ENCODE results near the gene UNK. TPM values are rescaled to one million over a fixed set of nuclear protein-coding genes. Genes with fewer than 3 reads are reported as not detected.

The UNK gene
- total RNA-seq, 1 donor from 2014 or later: 61.2 TPM

- no peak for TF ChIP-seq CTCF (IDR thresholded peaks at IDR 0.05)
- Mint-ChIP-seq H3K27me3 (no peaks in the 10 kb centered on the region), H3K36me3 (ENCODE audit: low read depth) (peaks cover 66% of the 10 kb centered on the region), H3K27ac (no peak overlapping the region), H3K4me3 (no peak overlapping the region), H3K4me1 (peaks cover 10% of the 10 kb centered on the region), H3K9me3 (no peaks in the 10 kb centered on the region)
- POLR2A ChIA-PET: interaction anchor here (1.5 kb wide), 1 partner anchor 56 kb away, joined by 4 read pairs; no protein-coding TSS in a partner anchor
- intact Hi-C loops (cut with micrococcal nuclease): no loop called here
- ATAC-seq (ENCODE audit: low read depth) (no peak), DNase-seq (no peak)
- CTCF ChIA-PET: interaction anchor here (1.2 kb wide), 2 partner anchors 9 to 13 kb away, joined by 3 read pairs; no protein-coding TSS in a partner anchor
These were observed 51.0 kb downstream of the UNK start for GRCh38 chr17:75835654-75835987.

- DNase-seq (no peak), ATAC-seq (ENCODE audit: low read depth) (no peak)
- no peaks in the 10 kb centered on the region for H3K27me3 Mint-ChIP-seq
- no peaks in the 10 kb centered on the region for H3K9me3 Mint-ChIP-seq
- intact Hi-C loops (cut with micrococcal nuclease): no loop called here
- H3K4me3 Mint-ChIP-seq: no peak overlapping the region
- POLR2A ChIA-PET: interaction anchor here (0.6 kb wide), 1 partner anchor 16 kb away, joined by 4 read pairs; no protein-coding TSS in a partner anchor
- H3K36me3 Mint-ChIP-seq (ENCODE audit: low read depth): peaks cover 66% of the 10 kb centered on the region
- H3K4me1 Mint-ChIP-seq: peaks cover 10% of the 10 kb centered on the region
- CTCF ChIA-PET: no interaction called here
- TF ChIP-seq CTCF (IDR thresholded peaks at IDR 0.05): no peak
- H3K27ac Mint-ChIP-seq: no peak overlapping the region
These were observed 52.0 kb downstream of the UNK start for GRCh38 chr17:75836605-75837004.

- DNase-seq: no peak
- intact Hi-C loops (cut with micrococcal nuclease): no loop called here
- ATAC-seq (ENCODE audit: low read depth): no peak
- H3K4me1 Mint-ChIP-seq: peaks cover 7% of the 10 kb centered on the region
- H3K27ac Mint-ChIP-seq: no peak overlapping the region
- no peaks in the 10 kb centered on the region for H3K27me3 Mint-ChIP-seq
- ChIA-PET CTCF (no interaction called here), POLR2A (interaction anchor here (0.7 to 1.3 kb wide), 4 partner anchors 15 to 61 kb away, joined by 3 to 5 read pairs (median 3); no protein-coding TSS in a partner anchor)
- H3K4me3 Mint-ChIP-seq: no peak overlapping the region
- H3K36me3 Mint-ChIP-seq (ENCODE audit: low read depth): peaks cover 64% of the 10 kb centered on the region
- no peaks in the 10 kb centered on the region for H3K9me3 Mint-ChIP-seq
- TF ChIP-seq CTCF (IDR thresholded peaks at IDR 0.05): no peak
These were observed 53.3 kb downstream of the UNK start for GRCh38 chr17:75837899-75838298.

GRCh38 chr17:75838410-75838809 is 53.8 kb downstream of the UNK start:
- H3K27ac Mint-ChIP-seq: no peak overlapping the region
- no peak for DNase-seq
- H3K27me3 Mint-ChIP-seq: no peaks in the 10 kb centered on the region
- peaks cover 7% of the 10 kb centered on the region for H3K4me1 Mint-ChIP-seq
- TF ChIP-seq CTCF (IDR thresholded peaks at IDR 0.05): no peak
- ChIA-PET CTCF (no interaction called here), POLR2A (interaction anchor here (0.7 to 1.3 kb wide), 3 partner anchors 14 to 61 kb away, joined by 3 to 5 read pairs (median 3); no protein-coding TSS in a partner anchor)
- no peak for ATAC-seq (ENCODE audit: low read depth)
- no peak overlapping the region for H3K4me3 Mint-ChIP-seq
- H3K9me3 Mint-ChIP-seq: no peaks in the 10 kb centered on the region
- intact Hi-C loops (cut with micrococcal nuclease): no loop called here
- peaks cover 60% of the 10 kb centered on the region for H3K36me3 Mint-ChIP-seq (ENCODE audit: low read depth)

DNA sequence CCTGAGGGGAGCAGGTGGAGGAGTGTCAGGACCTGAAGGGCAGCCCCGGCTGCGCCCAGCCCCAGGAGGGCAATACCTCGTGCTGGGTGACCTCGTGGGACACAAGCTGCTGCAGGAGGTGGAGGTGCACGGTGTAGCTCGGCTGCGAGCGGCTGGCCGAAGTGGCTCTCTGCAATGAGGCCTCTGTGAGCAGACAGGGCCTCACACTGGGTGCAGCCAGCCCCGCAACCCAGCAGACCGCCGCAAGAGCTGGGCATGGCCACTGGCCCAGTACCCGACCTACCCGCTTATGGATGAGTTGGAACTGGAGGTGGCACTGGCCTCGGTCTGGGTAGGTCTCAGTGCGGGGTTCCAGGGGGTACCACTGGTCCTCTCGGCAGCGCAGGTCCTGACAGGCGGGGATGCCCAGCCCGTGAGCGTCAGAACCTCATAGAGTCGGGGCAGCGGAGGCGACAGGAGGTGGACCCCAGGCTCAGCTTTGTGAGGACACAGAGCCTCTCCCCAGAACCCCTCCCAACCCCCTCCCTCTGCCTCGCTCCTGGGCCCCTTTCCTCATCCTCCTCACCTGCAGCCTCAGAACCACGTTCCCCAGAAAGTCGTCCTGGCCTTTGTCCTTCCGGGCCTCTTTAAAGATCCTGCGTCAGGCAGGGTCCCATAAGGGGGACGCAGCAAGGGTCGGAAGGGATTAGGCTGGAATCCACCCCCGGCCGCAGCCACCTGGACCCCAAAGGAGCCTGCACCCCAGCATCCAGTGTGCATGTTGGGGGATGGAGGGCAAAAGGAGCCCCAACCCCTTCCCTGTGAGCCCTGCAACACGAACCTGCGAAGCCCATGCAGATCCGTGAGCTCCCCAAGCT is 55.6 kb downstream of the UNK start:
- no peak for ATAC-seq (ENCODE audit: low read depth)
- DNase-seq: no peak
- no peaks in the 10 kb centered on the region for H3K9me3 Mint-ChIP-seq
- H3K4me3 Mint-ChIP-seq: no peak overlapping the region
- ChIA-PET POLR2A (interaction anchor here (0.7 to 1.3 kb wide), 5 partner anchors 10 to 76 kb away, joined by 3 to 10 read pairs (median 4); partner anchors contain the start of gene UNK), CTCF (interaction anchor here (1.2 kb wide), 1 partner anchor 10 kb away, joined by 3 read pairs; no protein-coding TSS in a partner anchor)
- peaks cover 45% of the 10 kb centered on the region for H3K36me3 Mint-ChIP-seq (ENCODE audit: low read depth)
- no peaks in the 10 kb centered on the region for H3K27me3 Mint-ChIP-seq
- H3K27ac Mint-ChIP-seq: no peak overlapping the region
- intact Hi-C loops (cut with micrococcal nuclease): loop anchor here (5.0 kb wide), 1 partner anchor 37 kb away; the partner anchor contains the start of gene TRIM47
- peaks cover 14% of the 10 kb centered on the region for H3K4me1 Mint-ChIP-seq
- no peak for TF ChIP-seq CTCF (IDR thresholded peaks at IDR 0.05)

Data from activated B cell treated with CpG ODN at 0.5 μM for 24 hours (primary cell).